A673 (cell line): ENCODE data around the gene ZNF224. TPM values are rescaled to one million over a fixed set of nuclear protein-coding genes. Genes with fewer than 3 reads are reported as not detected.
A peak's percentile ranks its signal among the peaks of the same experiment; 100 is the strongest.

Experiments
- BruUV-seq: library from RNA; stranded (reverse); fragments of 400-500 nt; replicated peaks from 2 replicates; lab custom pipeline; 2021; lab: Mats Ljungman, UMichigan
- CTCF ChIA-PET: fragments of 300-600 bp; sonication (Branson Sonifier 250); formaldehyde crosslinking; loops from one replicate; lab custom pipeline; 2022; ENCODE audit warnings: antibody characterized with exemption; lab: Charles Lee
- POLR2A ChIA-PET: fragments of 300-600 bp; sonication (Branson Sonifier 250); formaldehyde crosslinking; loops from one replicate; lab custom pipeline; 2022; ENCODE audit warnings: antibody characterized with exemption; ENCODE audit not compliant: low non-redundant PET; lab: Charles Lee
- DNase-seq: peaks from one replicate; pipeline ENCODE4 v3.0.0-alpha.2; 2015; ENCODE audit warnings: low spot score
- H3K27ac ChIP-seq: fragments of 200-600 bp; sonication (generic); 2 replicates; pipeline ENCODE4 v1.5.1; 2016; ENCODE audit warnings: mixed run types, low read depth, mild to moderate bottlenecking, mixed read lengths, antibody characterized with exemption, low read length; ENCODE audit not compliant: poor library complexity, severe bottlenecking
- H3K27me3 ChIP-seq: fragments of 200-600 bp; sonication (generic); replicated peaks from 2 replicates; pipeline ENCODE4 v1.6.1; 2017; ENCODE audit warnings: mixed run types, low read depth, mild to moderate bottlenecking, mixed read lengths, antibody characterized with exemption, low read length; ENCODE audit not compliant: insufficient read depth, poor library complexity
- H3K36me3 ChIP-seq: fragments of 200-600 bp; sonication (generic); 2 replicates; pipeline ENCODE4 v1.6.1; 2016; ENCODE audit warnings: mixed run types, mild to moderate bottlenecking, mixed read lengths, antibody characterized with exemption, low read length; ENCODE audit not compliant: insufficient read depth, poor library complexity, severe bottlenecking
- H3K4me1 ChIP-seq: fragments of 200-600 bp; sonication (generic); 2 replicates; pipeline ENCODE4 v1.6.1; 2017; ENCODE audit warnings: mixed run types, mild to moderate bottlenecking, mixed read lengths, antibody characterized with exemption, low read length; ENCODE audit not compliant: insufficient read depth, poor library complexity, severe bottlenecking
- H3K4me3 ChIP-seq: fragments of 200-600 bp; sonication (generic); 2 replicates; pipeline ENCODE4 v1.5.1; 2016; ENCODE audit warnings: low read depth, mixed run types, mild to moderate bottlenecking, mixed read lengths, low read length; ENCODE audit not compliant: poor library complexity, severe bottlenecking
- H3K9me3 ChIP-seq: fragments of 200-600 bp; sonication (generic); 2 replicates; pipeline ENCODE4 v1.6.1; 2016; ENCODE audit warnings: mixed run types, low read depth, mild to moderate bottlenecking, mixed read lengths, antibody characterized with exemption, low read length; ENCODE audit not compliant: poor library complexity, severe bottlenecking
- CTCF ChIP-seq: fragments of 300-800, 200-600 bp; sonication (generic); conservative IDR thresholded peaks from 2 replicates; pipeline ENCODE4 v1.5.1; 2017; ENCODE audit warnings: low read depth, mild to moderate bottlenecking, antibody characterized with exemption, low read length, moderate library complexity, mixed read lengths
- EZH2 ChIP-seq: fragments of 200-600 bp; sonication (generic); IDR thresholded peaks from 2 replicates; pipeline ENCODE4 v1.6.1; 2017; ENCODE audit warnings: borderline replicate concordance, low read depth, mild to moderate bottlenecking, mixed read lengths, antibody characterized with exemption, low read length; ENCODE audit not compliant: poor library complexity, severe bottlenecking
- intact Hi-C: fragments of 100-400 bp; cut with micrococcal nuclease; formaldehyde crosslinking; loops from one replicate; pipeline ENCODE4 v1.10.0; 2022; ENCODE audit not compliant: unreplicated experiment
- total RNA-seq: library from RNA; stranded (reverse); gene quantifications from 2 replicates; pipeline ENCODE4 v1.2.3, GENCODE V29; 2021

ZNF224 gene
- total RNA-seq, 1 experiment from 2014 or later, result 20.4 TPM

- intact Hi-C loops, result loop anchor here (1.0 kb wide), 1 partner anchor 23 kb away; no protein-coding TSS in a partner anchor
- peak within 1 kb of the TSS; percentile 63 for H3K4me3 ChIP-seq
- H3K9me3 ChIP-seq, result peaks cover 2% of the 10 kb centered on the region
- peak; percentile 91 for DNase-seq
- CTCF ChIA-PET, result no interaction called here
- TF ChIP-seq EZH2, result no peak
- TF ChIP-seq CTCF, result peak; percentile 32; the same call in 1 of the 2 replicates
- peaks cover 4% of the 10 kb centered on the region for H3K36me3 ChIP-seq
- H3K27ac ChIP-seq, result peak within 1 kb of the TSS; percentile 68
- no peaks in the 10 kb centered on the region for H3K4me1 ChIP-seq
- no peaks in the 10 kb centered on the region for H3K27me3 ChIP-seq
- BruUV-seq, result TSS peak; percentile 37
- POLR2A ChIA-PET, result no interaction called here
Measured at GRCh38 chr19:44141191-44142058, 47.3 kb downstream of the ZNF224 start, which contains the start of gene ZNF234. Gene ZNF234 (plus strand): TSS chr19:44141554. CDS start chr19:44144633, 3,079 bp downstream.

DNA sequence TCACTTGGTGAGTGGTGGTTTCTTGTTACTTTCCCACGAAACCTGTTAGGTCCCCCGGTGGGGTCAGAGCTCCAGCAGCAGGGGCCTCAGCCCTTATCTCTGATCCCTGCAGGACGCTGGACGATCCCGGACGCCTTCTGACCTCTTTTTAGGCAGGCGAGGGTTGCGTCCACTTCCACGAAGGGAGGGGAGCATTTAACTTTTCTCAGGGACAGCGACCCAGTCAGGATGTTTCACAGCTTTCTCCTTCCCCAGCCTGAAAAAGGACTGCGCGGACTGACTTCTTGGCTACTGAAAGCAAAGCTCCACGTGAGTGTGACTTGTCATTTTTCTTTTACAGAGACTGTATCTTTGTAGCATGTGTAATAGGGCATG lies 47.9 kb downstream of the ZNF224 start:
- Histone ChIP-seq H3K4me1 (no peaks in the 10 kb centered on the region), H3K9me3 (no peaks in the 10 kb centered on the region), H3K27me3 (no peaks in the 10 kb centered on the region), H3K36me3 (peaks cover 4% of the 10 kb centered on the region), H3K27ac (peak overlapping the region; percentile 68), H3K4me3 (peak overlapping the region; percentile 63)
- POLR2A ChIA-PET, result no interaction called here
- DNase-seq, result peak; percentile 17
- CTCF ChIA-PET, result no interaction called here
- no TSS peak for BruUV-seq
- no peak for TF ChIP-seq EZH2
- no peak for TF ChIP-seq CTCF
- intact Hi-C loops, result loop anchor here (1.0 kb wide), 1 partner anchor 22 kb away; no protein-coding TSS in a partner anchor

DNA sequence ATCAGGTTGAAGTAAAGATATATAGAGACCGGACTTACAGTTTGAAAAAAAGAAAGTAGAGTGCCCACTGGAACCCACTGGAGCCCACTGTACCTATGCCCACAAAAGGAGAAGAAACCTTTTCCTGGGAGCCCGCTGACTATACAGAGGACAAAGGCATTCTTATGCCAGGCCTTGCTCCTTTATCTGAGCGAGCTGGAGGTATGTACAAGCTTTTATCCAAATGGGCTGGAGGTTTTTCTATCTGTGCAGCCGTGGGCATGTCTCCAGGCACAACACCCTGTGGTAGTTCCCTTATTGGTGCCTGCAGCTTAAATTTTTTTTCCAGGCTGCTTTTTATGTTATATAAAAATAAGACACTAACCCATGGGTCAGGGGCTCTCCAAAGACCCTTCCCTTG lies 55.6 kb downstream of the ZNF224 start:
- ChIA-PET POLR2A (no interaction called here), CTCF (no interaction called here)

More for the DNA sequence above, 55.6 kb downstream of the ZNF224 start:
- H3K4me1 ChIP-seq, result no peaks in the 10 kb centered on the region
- TF ChIP-seq CTCF (no peak), EZH2 (no peak)
- no peak overlapping the region for H3K27ac ChIP-seq
- intact Hi-C loops, result no loop called here
- H3K27me3 ChIP-seq, result no peaks in the 10 kb centered on the region
- BruUV-seq, result no TSS peak
- no peak overlapping the region for H3K4me3 ChIP-seq
- peaks cover 16% of the 10 kb centered on the region for H3K36me3 ChIP-seq
- DNase-seq, result no peak
- H3K9me3 ChIP-seq, result peaks cover 6% of the 10 kb centered on the region
